Urothelium cell line (cell line): ENCODE measurements around the gene FRS3.
"Not testable (repeated sequence)": the region's sequence is repeated elsewhere in the genome, so short reads cannot be mapped to it uniquely, and the experiment has no call there.

Experiments used
- DNase-seq: peaks from one replicate; pipeline ENCODE4 v3.0.0; 2011; ENCODE audit warnings: low spot score, mixed read lengths
- FAIRE-seq: peaks from 2 replicates; lab custom pipeline; 2011; peaks lifted over from hg19 to GRCh38; lab: Jason Lieb, UNC

Gene FRS3

DNA sequence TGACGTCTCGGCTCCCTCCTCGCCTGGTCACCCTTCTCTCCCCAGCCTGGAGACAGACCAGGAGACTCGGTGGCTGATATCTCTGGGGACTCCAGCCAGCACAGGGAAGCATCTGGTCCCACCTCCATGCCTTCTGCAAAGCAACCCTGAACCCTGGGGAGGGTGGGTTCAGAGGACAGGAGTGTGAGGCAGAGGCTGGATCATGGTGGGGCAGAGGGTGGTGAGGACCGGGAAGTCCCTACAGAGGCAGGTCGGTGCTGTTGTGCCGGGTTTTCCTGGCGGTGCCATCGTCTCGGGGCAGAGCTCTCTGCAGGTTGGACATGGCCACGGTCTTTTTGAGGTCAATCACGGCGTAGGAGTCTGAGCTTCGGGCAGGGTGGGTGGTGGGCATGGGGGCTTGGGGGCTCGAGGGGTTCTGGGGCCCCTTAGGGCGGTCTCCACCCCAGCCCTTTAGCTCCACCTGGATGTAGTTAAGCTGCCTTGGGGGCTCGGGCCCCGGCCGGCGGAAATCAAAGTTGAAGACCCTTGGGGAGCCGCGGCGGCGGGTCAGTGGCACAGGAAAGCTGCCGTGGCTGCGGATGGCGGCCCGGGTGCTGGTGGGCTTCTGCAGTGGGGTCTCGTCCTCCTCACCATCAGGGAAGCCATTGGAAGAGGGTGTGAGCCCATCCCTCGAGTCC lies 9.2 kb downstream of the FRS3 start:
- DNase-seq, result no peak
- FAIRE-seq, result no peak

DNA sequence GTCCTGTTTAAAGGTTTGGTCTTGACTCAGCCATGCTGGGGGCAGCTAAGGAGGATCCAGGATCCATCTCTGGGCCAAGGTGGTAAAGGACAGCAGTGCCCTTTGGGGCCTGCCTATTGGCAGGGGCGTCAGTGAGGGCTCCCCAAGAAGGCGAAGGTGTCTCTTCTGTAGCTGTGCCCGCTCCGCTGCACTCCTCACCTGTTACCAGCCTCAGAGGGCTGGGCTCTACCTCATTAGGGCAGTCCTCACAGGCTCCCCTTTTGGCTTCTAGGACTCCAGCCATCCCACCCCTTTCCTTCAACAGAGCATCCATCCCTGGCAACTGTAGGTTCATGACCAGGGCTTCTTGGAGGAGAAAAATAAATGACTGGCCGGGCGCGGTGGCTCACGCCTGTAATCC lies 10.3 kb downstream of the FRS3 start:
- DNase-seq (no peak), FAIRE-seq (no peak)

DNA sequence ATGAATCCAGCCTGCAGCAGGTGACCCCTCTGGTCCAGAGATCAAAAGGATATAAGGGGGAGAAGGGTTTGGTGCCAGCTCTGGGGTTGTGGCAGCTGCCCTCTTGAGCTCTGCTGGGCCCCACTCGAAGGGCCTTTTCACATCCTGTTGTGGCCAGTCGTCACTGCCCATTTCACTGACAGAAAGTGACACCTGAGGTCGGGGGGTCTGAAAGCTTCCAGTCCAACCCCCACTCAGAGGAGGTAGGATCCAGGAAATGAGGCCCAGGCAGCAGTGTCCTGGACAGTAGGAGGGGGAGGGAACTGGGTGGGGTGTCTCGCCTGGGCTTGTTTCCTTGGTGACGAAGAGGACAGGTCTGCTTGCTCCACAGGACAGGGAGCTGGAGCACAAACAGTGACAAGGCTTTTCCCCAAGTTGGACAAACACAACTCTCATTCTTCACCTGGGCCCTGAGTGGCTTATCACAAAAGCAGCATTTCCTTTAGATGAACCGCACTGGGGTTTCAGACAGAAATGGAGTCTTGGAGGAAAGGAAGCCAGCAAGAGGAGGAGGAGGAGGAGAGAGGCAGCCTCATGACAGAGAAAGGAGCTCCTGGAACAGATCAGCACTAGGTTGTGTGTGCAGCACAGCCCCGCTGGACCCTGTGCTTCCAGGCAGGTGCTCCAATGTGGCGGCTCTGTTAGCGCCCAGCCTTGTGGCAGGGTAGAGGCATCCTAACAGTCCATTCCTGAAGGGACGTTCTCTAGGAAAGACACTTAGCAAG lies 11.0 kb downstream of the FRS3 start:
- DNase-seq, result no peak
- no peak for FAIRE-seq

DNA sequence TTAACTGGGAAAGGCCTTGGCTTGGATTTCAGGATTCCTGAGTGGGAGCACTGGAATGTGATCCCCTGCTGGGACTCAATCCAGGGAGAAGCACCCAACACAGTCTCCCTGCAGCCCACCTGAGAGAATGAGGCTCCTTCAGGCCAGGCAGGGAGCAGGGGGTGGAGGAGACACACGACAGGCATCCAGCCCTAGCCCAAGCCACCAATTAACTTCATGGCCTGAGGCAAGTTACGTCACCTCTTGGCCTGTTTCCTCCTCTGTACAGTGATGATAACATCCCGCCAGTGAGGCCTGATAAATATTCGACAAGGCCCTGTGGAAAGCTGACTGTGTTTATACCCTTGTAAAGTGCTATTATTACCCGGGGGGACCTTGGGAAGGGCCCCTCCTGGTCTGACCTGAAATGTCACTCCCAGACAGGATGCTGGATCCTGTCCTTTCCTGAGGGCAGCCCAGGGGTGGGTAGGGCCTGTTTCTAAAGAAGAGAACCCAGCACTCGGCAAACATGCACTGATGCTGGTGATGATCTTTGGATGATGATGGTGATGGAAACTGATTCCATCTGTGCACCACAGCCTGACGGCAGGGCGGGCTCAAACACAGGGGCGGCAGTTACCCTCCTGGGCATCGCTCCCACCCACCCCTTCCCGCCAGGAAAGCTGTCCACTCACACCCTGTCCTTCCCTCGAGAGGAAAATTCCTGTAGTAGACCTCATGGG lies 12.4 kb downstream of the FRS3 start:
- DNase-seq (no peak), FAIRE-seq (no peak)

DNA sequence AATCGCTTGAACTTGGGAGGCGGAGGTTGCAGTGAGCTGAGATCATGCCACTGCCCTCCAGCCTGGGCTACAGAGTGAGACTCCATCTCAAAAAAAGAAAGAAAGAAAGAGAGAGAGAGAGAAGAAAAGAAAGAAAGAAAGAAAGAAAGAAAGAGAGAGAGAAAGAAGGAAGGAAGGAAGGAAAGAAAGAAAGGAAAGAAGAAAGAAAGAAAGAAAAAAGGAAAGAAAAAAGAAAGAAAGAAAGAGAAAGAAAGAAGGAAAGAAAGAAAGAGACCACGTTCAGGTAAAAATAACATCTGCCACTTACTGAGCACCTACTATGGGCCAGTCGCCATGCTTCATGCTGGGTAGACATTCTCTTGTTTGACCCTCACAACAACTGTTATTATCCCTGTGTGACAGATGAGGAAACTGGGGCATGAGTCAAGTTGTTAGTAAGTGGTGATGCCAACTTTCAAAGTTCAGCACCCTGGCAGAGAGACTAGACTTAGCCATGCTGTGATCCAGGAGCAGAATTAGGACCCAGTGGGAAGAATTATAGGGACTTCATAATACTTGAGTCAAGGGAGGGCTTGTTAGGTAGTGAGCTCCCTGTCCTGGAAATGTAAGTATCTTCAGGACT lies 13.5 kb downstream of the FRS3 start:
- DNase-seq, FAIRE-seq: not testable (repeated sequence)

DNA sequence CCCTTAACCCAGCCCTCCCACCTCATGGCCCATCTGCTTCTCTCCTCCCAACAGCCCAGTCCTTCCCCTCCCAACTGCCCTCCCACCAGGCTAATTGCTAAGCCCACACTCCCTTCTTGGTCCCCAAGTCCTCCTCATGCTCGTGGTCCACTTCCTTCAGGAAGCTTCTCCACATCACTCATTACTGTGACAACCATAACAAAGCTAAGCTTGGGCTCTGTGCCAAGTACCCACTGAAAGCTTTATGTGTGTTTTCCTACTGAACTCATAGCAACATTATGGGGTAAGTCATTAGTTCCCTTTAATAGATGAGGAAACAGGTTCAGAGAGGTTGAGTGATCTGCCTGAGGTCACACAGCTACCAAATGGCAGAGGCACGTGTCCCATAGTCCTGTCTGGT lies 16.2 kb downstream of the FRS3 start:
- no peak for DNase-seq

DNA sequence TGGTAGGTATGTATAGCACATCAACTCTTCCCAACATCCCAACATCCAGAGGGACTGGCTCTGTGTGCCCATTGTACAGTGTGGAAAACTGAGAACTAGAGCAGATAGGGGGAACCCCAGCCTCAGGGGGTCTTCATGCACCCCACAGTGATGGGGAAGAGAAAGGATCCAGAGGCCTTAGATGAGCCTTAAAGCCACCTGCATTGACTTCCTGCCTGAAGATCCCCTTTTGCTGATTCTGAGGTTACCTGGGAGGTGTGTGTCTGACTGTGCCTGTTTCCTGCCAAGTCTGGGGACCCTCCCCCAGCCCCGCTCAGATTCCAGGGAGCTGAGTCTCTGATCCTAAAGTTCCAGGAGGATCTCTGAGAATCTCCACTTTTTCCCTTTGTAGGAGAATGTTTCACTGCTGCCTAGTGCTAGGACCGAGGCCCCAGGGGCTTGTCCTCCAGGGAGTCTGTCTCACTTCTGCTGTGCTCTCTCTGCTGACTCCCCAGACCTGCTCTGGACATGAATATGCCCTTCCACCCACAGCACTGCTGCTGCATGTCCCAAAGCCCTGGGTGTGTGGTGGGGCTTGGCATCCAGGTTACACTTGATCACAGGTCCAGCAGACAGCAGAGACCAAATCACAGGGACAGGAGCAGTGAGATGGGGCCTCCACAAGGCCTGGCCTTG lies 19.7 kb downstream of the FRS3 start:
- FAIRE-seq (no peak), DNase-seq (no peak)

More for the DNA sequence above, 16.2 kb downstream of the FRS3 start:
- FAIRE-seq, result no peak

DNA sequence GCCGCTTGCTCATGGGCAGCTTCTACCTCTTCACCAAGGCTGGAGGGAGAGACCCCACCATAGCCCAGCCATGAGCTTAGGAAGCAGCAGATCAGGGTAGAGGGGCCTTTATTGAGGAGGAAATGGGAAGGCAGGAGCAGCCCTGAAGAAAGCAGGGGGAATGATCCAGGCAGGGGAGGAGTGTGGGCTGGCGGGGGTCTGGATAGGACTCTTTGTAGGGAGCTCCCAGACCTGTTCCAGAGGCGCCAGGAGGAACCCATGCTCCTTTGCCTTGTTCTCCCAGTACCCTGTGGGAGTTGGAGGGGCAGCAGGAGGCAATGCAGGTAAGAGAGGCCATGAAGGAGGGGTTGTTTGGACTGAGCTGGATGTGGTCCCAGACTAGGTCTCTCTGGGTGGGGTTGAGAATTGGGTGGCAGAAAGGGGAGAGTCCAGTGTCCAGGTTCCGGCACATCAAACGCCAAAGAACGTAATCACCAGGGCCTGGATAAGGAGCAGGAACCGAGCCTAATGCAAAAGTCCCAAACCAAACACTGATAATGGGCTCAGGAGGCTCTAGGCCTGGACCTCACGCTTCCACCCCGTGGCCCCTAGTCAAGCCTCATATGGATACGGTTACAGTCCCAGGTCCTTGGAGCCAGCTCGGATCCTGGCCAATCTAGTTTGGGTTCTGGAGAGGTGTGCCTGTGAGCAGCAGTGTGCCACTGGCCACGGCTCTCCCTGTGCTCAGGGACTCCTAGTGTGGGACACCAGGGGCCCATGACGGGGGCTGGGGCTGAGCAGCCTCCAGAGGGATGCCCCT lies 20.4 kb downstream of the FRS3 start:
- no peak for FAIRE-seq
- no peak for DNase-seq

DNA sequence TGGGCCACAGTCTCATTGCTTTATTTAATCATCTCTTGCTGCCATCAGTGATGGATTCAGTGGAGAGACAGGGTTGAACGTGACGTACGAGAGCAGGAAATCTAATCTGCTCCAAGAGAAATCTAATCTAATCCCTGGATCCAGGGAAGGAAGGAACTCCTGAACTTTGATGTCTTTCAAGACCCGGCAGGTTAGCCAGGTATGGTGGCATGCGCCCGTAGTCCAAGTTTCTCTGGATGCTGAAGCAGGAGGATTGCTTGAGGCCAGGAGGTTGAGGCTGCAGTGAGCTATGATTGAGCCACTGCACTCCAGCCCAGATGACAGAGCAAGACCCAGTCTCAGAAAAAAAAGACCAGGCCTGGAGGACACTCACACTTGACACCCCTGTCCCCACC lies 21.1 kb downstream of the FRS3 start:
- FAIRE-seq, result no peak

DNA sequence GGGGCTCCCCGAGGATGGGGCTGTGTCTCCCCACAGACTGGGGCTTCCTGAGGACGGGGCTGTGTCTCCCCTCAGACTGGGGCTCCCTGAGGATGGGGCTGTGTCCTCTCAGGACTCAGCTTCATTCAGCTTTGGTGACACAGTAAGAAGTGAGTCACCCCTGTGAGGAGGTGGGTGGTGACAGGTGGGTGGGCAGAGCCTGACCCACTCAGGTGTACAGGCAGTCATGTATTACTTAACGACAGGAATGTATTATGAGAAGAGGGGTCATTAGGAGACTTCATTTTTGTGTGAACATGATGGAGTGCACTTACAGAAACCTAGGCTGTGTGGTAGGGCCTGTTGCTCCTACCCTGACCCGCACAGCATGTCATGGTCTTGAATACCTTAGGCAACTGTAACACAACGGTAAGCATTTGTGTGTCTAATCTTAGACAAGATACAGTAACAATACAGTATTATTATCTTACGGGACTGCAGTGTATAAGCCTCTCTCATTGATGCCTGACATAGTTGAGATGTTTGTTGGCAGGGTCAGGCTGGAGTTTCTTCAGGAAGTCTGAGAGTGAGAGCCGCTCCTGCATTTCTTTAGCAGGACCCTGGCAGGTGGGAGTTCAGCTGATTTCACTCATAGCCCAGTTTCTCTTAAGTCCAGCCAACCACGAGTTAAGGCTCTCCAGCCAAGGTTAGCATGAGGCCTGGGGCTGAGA lies 21.6 kb downstream of the FRS3 start:
- DNase-seq (no peak), FAIRE-seq (no peak)

More for the DNA sequence above, 21.1 kb downstream of the FRS3 start:
- no peak for DNase-seq

DNA sequence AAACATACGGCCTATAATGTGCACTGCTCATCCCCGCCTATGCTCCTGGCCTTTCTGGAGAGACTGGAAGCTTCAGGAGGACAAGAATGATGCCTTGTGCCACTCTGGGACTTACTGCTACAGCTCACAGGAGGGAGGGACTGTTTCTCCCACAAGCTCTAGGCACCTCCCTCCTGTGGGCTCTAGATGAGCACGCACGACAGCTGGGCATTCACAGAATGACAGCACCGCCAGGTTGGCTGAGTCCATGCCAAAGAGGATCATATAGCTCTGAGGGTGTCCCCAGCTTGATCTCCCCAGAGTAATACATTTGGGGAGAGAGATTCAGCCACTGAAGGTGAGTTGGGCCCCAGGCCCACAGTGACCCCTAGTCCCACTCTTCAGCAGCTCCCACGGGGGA lies 22.4 kb downstream of the FRS3 start:
- no peak for FAIRE-seq
- DNase-seq, result no peak

DNA sequence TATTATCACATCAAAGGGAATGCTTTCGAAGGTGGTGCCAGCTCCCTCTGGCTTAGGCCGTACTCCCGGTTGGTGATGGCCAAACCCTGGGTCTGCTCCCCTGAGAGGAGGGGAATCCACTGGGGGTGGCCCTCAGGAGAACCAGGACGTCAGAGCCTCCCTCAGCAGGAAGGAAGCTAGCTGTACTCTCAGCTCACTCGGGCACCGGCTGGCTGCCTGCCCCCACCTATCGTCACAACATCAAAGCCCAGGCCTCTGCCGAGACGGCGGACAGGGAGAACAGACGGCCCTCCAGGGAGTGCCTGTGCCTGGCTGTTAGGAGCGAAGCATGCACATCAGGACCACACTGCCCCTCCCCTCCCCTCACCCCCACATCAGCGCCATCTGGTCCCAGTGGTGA lies 23.3 kb downstream of the FRS3 start:
- FAIRE-seq (no peak), DNase-seq (no peak)

DNA sequence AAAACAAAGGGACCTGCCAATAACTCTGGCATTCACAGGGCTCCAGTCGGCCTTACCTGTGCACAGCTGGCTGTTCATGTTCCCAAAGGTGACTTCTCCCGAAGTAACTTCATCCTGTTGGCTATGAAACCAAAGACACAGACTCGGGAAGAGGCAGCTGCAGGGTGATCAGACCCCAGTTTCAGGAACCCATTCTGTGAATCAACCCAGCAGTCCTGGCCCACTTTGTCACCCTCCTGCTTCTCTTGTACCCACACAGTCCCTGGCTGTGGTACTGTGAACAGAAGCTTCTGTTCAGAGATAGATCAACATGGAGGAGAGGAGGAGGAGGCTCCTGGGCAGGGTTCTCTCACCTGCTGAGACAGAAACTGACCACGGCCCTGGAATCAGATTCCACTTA lies 23.8 kb downstream of the FRS3 start:
- DNase-seq (no peak), FAIRE-seq (no peak)

DNA sequence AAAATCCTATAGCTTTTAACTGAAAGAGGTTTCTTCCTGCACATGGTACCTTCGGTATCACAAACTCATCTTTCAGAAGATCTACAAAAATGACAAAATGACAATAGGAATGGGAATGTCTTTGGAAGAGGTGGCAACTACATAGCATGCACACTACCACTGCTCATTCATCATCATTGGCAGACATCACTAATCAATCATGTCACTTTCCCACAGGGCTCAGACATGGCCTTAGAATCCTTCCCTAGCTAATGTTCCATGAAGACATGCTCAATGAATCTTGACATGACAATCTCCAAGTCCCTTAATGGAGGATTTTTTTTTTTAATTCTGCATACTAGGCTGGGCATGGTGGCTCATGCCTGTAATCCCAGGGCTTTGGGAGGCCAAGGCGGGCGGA lies 29.3 kb downstream of the FRS3 start:
- no peak for DNase-seq
- FAIRE-seq, result no peak

DNA sequence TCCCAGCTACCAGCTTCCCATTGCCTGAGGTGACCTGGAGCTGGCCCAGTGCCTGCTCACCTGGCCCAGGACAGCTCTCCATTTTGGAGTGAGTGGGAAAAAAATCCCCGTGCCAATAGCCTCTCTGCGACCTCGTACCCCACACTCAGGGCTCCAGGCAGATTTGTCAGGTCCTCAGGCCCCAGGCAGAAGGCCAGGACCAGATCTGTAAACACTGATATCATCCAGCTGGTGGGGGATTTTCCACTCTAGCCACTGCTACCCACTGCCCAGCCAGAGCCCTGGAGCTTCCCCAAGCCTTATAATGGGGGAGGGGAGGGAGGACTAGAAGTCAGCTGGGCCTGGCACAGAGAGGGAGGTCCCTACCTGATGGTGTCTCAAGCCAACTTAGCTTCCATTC lies 31.2 kb downstream of the FRS3 start:
- no peak for DNase-seq
- no peak for FAIRE-seq

DNA sequence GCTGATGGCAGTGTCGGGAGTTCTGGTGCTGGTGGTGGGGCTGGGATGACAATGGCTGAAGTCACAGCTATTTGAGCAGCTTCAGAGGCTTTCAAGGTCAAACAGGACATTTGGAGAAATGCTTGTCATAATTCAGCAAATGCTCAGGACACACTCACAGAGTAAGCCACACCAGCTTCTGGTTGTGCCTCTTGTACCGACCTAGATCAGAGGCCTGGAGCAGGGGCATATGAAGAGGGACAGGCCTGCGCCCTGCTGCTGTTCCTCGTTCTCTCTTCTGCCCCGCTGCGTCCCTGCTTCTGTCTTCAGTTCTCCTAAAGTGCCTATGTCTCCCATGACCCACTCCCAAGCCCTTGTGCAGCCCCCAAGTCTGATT lies 31.6 kb downstream of the FRS3 start:
- DNase-seq (no peak), FAIRE-seq (no peak)

DNA sequence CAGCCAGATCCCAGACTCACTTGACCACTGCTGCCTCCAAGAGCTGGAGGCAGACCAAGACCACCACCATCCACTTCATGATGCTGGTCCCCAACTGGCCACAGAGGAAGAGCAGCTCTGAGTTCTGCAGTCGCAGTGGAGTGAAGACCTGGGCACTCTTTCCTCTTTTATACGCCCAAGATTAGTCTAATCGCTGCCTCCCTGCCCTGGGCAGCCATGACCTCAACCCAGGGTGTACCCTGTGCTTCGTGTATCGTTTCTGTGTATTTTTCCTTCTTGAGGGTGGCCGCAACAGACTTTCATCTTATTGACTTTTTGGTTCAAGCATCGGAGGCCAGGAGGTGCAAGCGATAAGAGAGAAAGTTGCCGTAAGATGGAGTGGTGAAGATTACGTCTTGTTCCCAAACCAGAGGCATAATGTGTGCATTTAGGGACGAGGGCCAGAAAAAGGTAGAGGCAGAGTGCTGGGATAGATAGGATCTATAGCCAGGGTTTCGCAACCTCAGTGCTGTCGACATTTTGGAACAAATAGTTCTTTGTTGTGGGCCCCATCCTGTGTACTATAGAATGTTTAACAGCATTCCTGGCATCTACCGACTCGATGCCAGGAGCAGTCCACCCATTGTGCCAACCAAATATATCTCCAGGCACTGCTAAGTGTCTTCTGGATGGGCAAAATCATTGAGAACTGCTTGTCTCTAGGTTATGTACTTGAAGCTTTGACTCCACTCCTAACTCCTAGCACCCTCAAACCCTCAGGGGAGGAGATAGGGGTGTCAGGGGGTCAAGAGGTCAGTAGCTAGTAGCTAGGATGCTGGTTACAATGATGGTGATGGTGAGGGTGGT lies 32.2 kb downstream of the FRS3 start, which contains the start of gene PGC:
PGC (minus strand) TSS at position 142 of the 846 bp plus-strand sequence; CDS start at position 79, 63 bp downstream.
- FAIRE-seq, result no peak
- DNase-seq, result no peak

DNA sequence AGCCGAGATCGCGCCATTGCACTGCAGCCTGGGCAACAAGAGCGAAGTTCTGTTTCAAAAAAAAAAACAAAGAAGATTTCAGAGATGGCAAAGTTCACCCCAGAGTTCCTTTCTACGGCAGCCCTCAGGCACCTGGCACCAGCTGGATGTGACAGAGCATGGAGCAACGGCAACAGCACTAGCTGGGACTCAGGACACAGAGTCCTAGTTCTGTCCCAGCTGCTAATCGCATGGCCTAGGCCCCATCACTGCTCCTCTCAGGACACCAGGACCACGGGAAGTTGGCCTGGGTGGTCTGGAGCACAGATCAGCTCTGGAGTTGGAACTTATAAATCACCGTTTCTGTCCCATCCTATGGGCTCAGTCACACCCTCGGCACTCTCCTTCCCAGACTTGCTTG lies 33.6 kb downstream of the FRS3 start:
- no peak for FAIRE-seq
- no peak for DNase-seq
